NB4 (cell line): ENCODE measurements around the gene JMJD8.

Experiments
- CTCF ChIP-seq: IDR thresholded peaks from one replicate; pipeline ENCODE4 v1.5.1; 2012; ENCODE audit warnings: low read depth, low read length
- MAX ChIP-seq: IDR thresholded peaks from 2 replicates; pipeline ENCODE4 v1.6.1; 2011; ENCODE audit warnings: low read depth, low read length
- MYC ChIP-seq: IDR thresholded peaks from 2 replicates; pipeline ENCODE4 v1.6.1; 2011; ENCODE audit warnings: low read depth, low read length
- POLR2A ChIP-seq: IDR thresholded peaks from 2 replicates; pipeline ENCODE4 v1.6.1; 2011; ENCODE audit warnings: mild to moderate bottlenecking; ENCODE audit not compliant: insufficient read length; ENCODE audit errors: extremely low read depth

- TF ChIP-seq CTCF (no peak), POLR2A (no peak), MYC (no peak), MAX (no peak)
Measured at GRCh38 chr16:732936-733335, 48.8 kb upstream of the JMJD8 start.
